HepG2 (cell line): ENCODE data around the gene CDC37L1. TPM values are rescaled to one million over a fixed set of nuclear protein-coding genes. Genes with fewer than 3 reads are reported as not detected.

Experiments
- CEBPB ChIP-seq: IDR thresholded peaks from 2 replicates; pipeline ENCODE4 v1.6.1; 2011; ENCODE audit warnings: low read depth, low read length, improper control_type of control experiment, borderline replicate concordance
- EZH2 ChIP-seq: conservative IDR thresholded peaks from 2 replicates; pipeline ENCODE4 v1.6.1; 2012; ENCODE audit warnings: mild to moderate bottlenecking, low read depth, low read length, moderate library complexity
- GATA4 ChIP-seq: sonication (generic); IDR thresholded peaks from 2 replicates; pipeline ENCODE4 v1.6.1; 2016; ENCODE audit warnings: antibody characterized with exemption, low read depth, borderline replicate concordance
- GPBP1L1 ChIP-seq: sonication (generic); formaldehyde crosslinking; IDR thresholded peaks from 2 replicates; pipeline ENCODE4 v1.5.0; 2020; ENCODE audit warnings: mild to moderate bottlenecking, missing genetic modification reagents
- MED1 ChIP-seq: sonication (generic); formaldehyde crosslinking; IDR thresholded peaks from 2 replicates; pipeline ENCODE4 v1.4.0; 2020; ENCODE audit warnings: missing genetic modification reagents
- MXD3 ChIP-seq: IDR thresholded peaks from 2 replicates; pipeline ENCODE4 v1.6.1; 2016; ENCODE audit warnings: mild to moderate bottlenecking, missing biosample characterization, missing genetic modification reagents
- NFATC3 ChIP-seq: sonication (generic); formaldehyde crosslinking; IDR thresholded peaks from 2 replicates; pipeline ENCODE4 v1.5.1; 2020; ENCODE audit warnings: mild to moderate bottlenecking, missing genetic modification reagents
- RAD51 ChIP-seq: fragments of 450-650 bp; IDR thresholded peaks from 2 replicates; pipeline ENCODE4 v1.6.1; 2016; ENCODE audit warnings: borderline replicate concordance
- SNAPC5 ChIP-seq: sonication (generic); formaldehyde crosslinking; IDR thresholded peaks from 2 replicates; pipeline ENCODE4 v1.8.1; 2023; ENCODE audit warnings: mild to moderate bottlenecking, missing genetic modification reagents, borderline replicate concordance
- TEAD3 ChIP-seq: optimal IDR thresholded peaks from 2 replicates; pipeline ENCODE3; 2016; ENCODE audit warnings: borderline replicate concordance
- YEATS4 ChIP-seq: sonication (generic); formaldehyde crosslinking; IDR thresholded peaks from 2 replicates; pipeline ENCODE4 v1.4.0; 2020; ENCODE audit warnings: missing genetic modification reagents, borderline replicate concordance
- ZBTB14 ChIP-seq: sonication (generic); formaldehyde crosslinking; IDR thresholded peaks from 2 replicates; pipeline ENCODE4 v1.4.0; 2020; ENCODE audit warnings: missing genetic modification reagents
- ZBTB34 ChIP-seq: sonication (generic); formaldehyde crosslinking; IDR thresholded peaks from 2 replicates; pipeline ENCODE4 v1.8.0; 2022; ENCODE audit warnings: mild to moderate bottlenecking, missing genetic modification reagents
- ZHX1 ChIP-seq: sonication (generic); formaldehyde crosslinking; IDR thresholded peaks from 2 replicates; pipeline ENCODE4 v1.8.1; 2022; ENCODE audit warnings: low read depth, mild to moderate bottlenecking, missing genetic modification reagents
- ZMAT3 ChIP-seq: sonication (generic); formaldehyde crosslinking; conservative IDR thresholded peaks from 2 replicates; pipeline ENCODE4 v1.7.0; 2021; ENCODE audit warnings: missing genetic modification reagents
- ZNF343 ChIP-seq: sonication (generic); formaldehyde crosslinking; IDR thresholded peaks from 2 replicates; pipeline ENCODE4 v1.4.0; 2020; ENCODE audit warnings: mild to moderate bottlenecking, missing genetic modification reagents
- ZNF574 ChIP-seq: sonication (generic); formaldehyde crosslinking; IDR thresholded peaks from 2 replicates; pipeline ENCODE4 v1.4.0; 2020; ENCODE audit warnings: missing genetic modification reagents
- ZNF607 ChIP-seq: sonication (generic); formaldehyde crosslinking; IDR thresholded peaks from 2 replicates; pipeline ENCODE4 v1.5.1; 2020; ENCODE audit warnings: missing genetic modification reagents, mild to moderate bottlenecking, borderline replicate concordance
- ZNF816 ChIP-seq: sonication (generic); formaldehyde crosslinking; IDR thresholded peaks from 2 replicates; pipeline ENCODE4 v1.8.0; 2022; ENCODE audit warnings: missing genetic modification reagents, mild to moderate bottlenecking, borderline replicate concordance
- polyA plus RNA-seq, 8 experiments: library from polyadenylated mRNA; depleted of rRNA in 3 of 8; stranded (reverse) in 7 of 8; unstranded in 1 of 8; fragments of >200 nt; fragmentation: Illumina TruSeq in 4 of 8; extraction: Trizol in 4 of 8; gene quantifications; 2 replicates each; pipeline versions ENCODE4 v1.2.1 to v1.2.3, GENCODE V29; 2011 to 2016; ENCODE audit warnings: low read depth in 4 of 8, missing spikeins in 1 of 8, mixed read lengths in 1 of 8; ENCODE audit not compliant: insufficient read depth in 1 of 8
- total RNA-seq, 5 experiments: library from RNA; depleted of rRNA; stranded (reverse); fragments of >200 nt; fragmentation: Illumina TruSeq; extraction: Trizol; gene quantifications; 2 replicates each; pipeline ENCODE4 v1.2.3, GENCODE V29; 2016; ENCODE audit warnings: low read depth in 1 of 5

The CDC37L1 gene
- total and polyA plus RNA-seq, 2 of the 13 experiments (the other 11 are each of a cell fraction or from before 2014, with no cell fraction given), result 5.5 to 17.0 TPM

- TF ChIP-seq SNAPC5 (CRISPR knock-in tag), result no peak
- peak; percentile 43; the same call in 1 of the 2 replicates for TF ChIP-seq ZNF574 (CRISPR knock-in tag)
- TF ChIP-seq ZNF607 (CRISPR knock-in tag), result no peak; the same call in 1 of the 2 replicates
- no peak for TF ChIP-seq CEBPB
- TF ChIP-seq ZHX1 (CRISPR knock-in tag), result 0 out of 2 replicates have a peak, but pooled peaks have one; percentile 28
- no peak for TF ChIP-seq ZNF816 (CRISPR knock-in tag)
- no peak for TF ChIP-seq GPBP1L1 (CRISPR knock-in tag)
- TF ChIP-seq YEATS4 (CRISPR knock-in tag), result 0 out of 2 replicates have a peak, but pooled peaks have one; percentile 36
- peak; percentile 14 for TF ChIP-seq TEAD3 (CRISPR knock-in tag)
- TF ChIP-seq ZMAT3, result no peak
- peak; percentile 72 for TF ChIP-seq ZBTB14
- no peak for TF ChIP-seq ZNF343 (CRISPR knock-in tag)
- peak; percentile 57; the same call in 1 of the 2 replicates for TF ChIP-seq MXD3 (CRISPR knock-in tag)
- TF ChIP-seq ZBTB34 (CRISPR knock-in tag), result no peak; the same call in none of the 2 replicates
- TF ChIP-seq MED1 (CRISPR knock-in tag), result no peak
- no peak for TF ChIP-seq RAD51
- no peak for TF ChIP-seq NFATC3 (CRISPR knock-in tag)
- TF ChIP-seq GATA4, result no peak
- TF ChIP-seq EZH2, result no peak
These were observed 13.2 kb upstream of the CDC37L1 start, which contains the start of gene SPATA6L (continued) for GRCh38 chr9:4666042-4666699.
